KOPT-K1 (cell line): ENCODE measurements around the gene PDZK1IP1.
A peak's percentile ranks its signal among the peaks of the same experiment; 100 is the strongest.

Experiments used
- H3K27ac ChIP-seq: fragments of 200-600 bp; sonication (generic); 2 replicates; pipeline ENCODE4 v1.5.1; 2016; ENCODE audit warnings: antibody characterized with exemption, mild to moderate bottlenecking, low read depth, low read length; ENCODE audit not compliant: poor library complexity, severe bottlenecking
- H3K36me3 ChIP-seq: fragments of 200-600 bp; sonication (generic); 2 replicates; pipeline ENCODE4 v1.5.1; 2017; ENCODE audit warnings: antibody characterized with exemption, mild to moderate bottlenecking, low read length, moderate library complexity; ENCODE audit not compliant: insufficient read depth
- H3K9me3 ChIP-seq: fragments of 200-600 bp; sonication (generic); 2 replicates; pipeline ENCODE4 v1.5.1; 2017; ENCODE audit warnings: antibody characterized with exemption, low read length, mild to moderate bottlenecking; ENCODE audit not compliant: insufficient read depth, poor library complexity, severe bottlenecking

PDZK1IP1 gene, protein sequence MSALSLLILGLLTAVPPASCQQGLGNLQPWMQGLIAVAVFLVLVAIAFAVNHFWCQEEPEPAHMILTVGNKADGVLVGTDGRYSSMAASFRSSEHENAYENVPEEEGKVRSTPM

DNA sequence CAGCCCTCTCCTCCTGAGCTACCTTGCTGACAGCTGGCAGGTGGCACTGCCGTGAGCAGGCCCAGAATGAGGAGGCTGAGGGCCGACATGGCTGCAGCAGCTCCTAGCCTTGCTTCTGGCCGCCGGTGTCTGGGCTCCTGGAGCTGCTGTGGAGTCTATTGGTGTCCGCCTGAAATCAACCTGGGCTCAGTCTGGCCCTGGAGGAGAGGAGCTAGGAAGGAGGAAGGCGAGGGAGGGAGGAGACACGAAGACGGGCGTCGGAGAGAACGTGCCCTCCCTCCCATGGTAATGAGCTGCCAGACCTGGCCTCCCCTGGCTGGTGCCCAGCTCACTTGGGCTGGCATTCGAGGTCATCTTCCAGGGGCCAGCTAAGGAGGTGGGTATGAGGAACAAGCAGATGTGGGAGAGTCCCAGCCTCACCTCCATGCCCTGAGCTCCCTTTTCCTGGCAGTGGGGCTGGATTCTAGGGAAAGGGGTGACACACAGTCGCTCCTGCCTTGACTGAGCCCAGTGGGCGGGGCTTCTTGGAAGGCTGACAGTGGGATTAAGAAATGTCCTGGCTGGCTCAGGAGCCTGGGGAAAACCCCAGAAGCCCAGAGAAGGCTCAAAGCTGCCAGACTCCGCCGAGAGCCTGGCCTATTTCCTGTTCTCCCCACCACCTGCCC is at the start of gene PDZK1IP1:
TSS of gene PDZK1IP1 (minus strand) at position 193 of the 665 bp plus-strand sequence. CDS start at position 89, 104 bp downstream.
- no peaks in the 10 kb centered on the region for H3K36me3 ChIP-seq
- no peaks in the 10 kb centered on the region for H3K9me3 ChIP-seq
- H3K27ac ChIP-seq: no peak within 1 kb of the TSS

DNA sequence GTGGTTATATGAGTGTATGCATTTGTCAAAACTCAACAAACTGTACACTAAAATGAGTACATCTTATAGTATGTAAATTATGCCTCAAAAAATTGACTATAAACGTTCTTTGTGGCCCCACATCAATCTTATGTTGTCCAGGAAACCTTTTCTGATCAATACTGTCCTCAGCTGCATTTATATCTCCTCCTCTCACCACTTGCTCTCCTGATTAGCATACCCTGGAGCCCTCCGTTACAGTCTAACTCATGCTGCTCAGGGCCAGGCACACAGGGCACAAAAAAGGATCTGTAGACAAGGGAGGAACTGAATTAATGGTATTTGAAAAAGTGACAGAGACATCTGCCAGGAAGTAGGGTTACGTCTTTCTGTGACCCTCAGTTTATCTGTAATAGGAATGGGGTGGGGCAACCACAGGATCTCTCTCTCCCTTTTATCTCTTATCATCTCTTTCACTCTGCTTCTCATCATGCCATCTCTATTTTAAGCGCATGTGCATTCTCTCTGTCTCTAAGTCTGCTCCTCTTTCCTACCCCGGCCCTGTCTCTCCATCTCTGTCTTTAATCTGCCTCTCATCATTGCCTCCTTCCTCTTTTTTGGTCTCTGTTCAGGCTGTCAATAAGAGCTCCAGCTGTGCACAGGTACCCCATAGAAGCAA is 49.2 kb upstream of the PDZK1IP1 start:
- no peaks in the 10 kb centered on the region for H3K9me3 ChIP-seq
- H3K27ac ChIP-seq: peak overlapping the region; percentile 12
- H3K36me3 ChIP-seq: no peaks in the 10 kb centered on the region

DNA sequence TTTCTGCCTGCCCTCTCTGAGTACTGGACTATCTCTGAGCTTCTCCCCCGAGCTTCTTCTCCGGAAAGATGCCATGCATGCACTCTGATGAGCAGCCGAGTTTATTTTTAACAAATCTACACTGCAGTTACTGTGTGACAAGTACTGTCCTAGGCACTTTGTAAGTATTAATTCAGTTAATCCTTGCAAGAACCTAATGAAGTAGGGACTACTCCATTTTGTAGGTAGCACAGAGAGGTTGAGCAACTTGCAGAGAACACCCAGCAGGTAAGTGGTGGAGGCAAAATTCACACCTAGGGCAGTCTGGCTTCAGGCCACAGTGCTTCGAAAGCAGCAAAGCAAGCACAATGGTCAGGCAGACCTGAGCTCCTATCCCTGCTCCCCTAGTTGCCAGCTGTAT is 46.0 kb upstream of the PDZK1IP1 start:
- Histone ChIP-seq H3K9me3 (peaks cover 5% of the 10 kb centered on the region), H3K36me3 (no peaks in the 10 kb centered on the region), H3K27ac (no peak overlapping the region)

DNA sequence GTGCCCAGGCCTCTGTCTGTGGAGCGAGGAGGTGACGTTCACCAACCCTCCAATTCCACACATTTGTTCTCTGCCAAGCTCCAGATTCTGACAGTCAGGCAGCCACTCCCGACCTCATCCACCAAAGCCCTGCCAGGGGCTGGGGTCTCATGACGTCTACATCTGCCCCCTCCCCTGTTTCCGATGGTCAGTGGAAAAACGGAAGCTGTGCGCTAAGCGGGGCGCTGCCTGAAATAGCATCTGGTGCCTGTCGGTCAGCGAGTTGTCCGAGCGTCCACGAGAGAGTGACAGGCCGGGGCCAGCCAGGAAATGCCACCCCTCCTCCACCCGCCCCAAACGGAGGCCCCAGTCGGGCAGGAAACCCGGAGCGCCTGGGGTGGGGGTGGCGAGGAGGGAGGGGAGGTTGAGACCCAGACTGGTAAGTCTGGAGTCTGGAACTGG is 45.4 kb upstream of the PDZK1IP1 start:
- no peaks in the 10 kb centered on the region for H3K36me3 ChIP-seq
- H3K9me3 ChIP-seq: peaks cover 5% of the 10 kb centered on the region
- no peak overlapping the region for H3K27ac ChIP-seq

DNA sequence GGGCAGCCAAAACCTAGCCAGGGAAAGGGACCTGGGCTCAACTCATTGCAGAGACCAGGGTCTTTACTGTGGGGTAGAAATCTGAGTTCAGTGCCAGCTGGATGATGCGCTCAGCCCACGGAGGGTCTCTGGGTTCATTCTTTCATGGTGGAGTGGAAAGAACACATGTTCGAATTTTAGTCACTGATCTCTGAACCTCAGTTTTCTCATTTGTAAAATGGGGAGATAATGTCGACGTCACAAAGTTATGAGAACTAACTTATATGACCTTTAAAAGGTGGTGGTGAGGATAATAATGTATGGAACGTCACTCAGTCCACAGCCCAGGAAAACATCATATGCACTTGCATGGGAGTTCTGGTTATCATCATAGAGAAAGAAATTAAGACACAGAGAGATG is 43.4 kb upstream of the PDZK1IP1 start:
- peaks cover 5% of the 10 kb centered on the region for H3K9me3 ChIP-seq

DNA sequence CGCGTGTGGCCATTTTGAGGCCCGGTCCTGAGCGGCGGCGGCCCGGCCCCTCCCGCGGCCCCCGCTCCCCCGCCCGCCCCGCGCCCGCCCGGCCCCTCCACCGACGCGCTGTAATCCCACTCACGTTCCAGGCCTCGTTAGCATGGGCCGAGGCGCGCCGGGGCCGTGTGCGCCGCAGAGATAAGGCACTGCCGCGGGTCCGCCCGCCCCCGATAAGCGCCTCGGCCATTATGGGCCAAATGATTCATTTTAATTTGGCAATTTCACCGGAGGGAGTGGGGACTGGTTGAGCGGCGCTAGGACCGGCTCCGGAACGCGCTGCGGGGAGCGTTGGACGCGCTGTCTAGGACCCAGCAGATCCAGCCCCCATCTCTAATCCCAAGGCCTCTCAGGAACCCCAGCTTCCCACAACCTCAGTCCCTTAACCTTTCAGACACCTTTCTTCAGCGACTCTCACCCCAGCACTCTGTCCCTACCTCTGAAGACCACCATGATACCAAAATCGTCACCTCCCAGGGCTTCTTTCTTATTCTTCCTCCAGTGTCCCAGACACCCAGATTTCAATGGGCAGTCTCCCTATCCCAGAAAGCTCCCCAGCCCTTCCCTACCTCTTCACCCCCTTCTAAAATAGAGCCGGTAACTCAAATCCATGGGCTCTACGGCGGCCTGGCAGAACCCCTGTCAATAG is 42.5 kb upstream of the PDZK1IP1 start, which contains the start of gene TAL1:
TSS of gene TAL1 (minus strand) at position 39 of the 688 bp plus-strand sequence. CDS start 6,337 bp downstream, outside the sequence.
- Histone ChIP-seq H3K27ac (peak within 1 kb of the TSS; percentile 72), H3K36me3 (no peaks in the 10 kb centered on the region), H3K9me3 (peaks cover 5% of the 10 kb centered on the region)

More for the DNA sequence above, 43.4 kb upstream of the PDZK1IP1 start:
- no peak overlapping the region for H3K27ac ChIP-seq
- no peaks in the 10 kb centered on the region for H3K36me3 ChIP-seq

DNA sequence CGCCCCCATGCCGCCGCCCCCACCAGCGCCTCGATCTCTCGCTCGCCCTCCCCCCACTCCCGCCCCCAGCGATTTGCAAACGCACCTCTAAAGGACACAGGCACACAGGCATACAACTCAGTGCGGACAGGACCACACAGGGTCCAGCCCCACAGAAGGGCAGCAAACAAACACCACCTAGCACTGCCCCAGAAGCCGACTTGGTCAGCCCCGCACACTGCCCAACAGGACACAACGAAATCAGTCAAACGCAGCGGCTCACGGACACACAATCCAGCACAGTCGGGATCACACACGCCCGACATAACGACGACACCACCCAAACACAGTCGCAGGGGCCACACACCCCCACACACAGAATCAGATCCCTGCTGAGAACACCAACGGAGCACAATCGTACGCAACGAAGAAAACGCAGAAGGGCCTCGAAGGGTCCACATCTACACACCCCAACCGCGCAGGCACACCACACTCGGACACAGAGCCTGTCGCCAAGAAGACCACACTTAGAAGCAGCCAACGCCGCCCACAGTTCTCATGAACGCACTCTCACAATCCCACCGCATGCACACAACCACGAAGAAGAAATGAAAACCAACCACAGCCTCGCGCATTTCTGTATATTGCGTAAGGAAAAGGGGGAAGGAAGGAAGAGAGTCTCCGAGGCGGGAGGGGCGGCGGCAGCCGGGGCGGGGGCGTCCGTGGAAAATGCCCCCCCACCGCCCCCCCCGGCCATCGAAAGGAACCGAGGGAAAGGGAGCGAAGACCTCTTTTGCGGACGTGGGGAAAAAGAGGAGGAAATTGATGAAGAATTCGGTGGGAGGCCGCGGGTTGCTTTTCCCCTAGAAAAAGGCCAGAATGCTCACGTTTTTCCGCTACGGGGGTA is 41.7 kb upstream of the PDZK1IP1 start:
- H3K27ac ChIP-seq: peak overlapping the region; percentile 72
- peaks cover 5% of the 10 kb centered on the region for H3K9me3 ChIP-seq
- no peaks in the 10 kb centered on the region for H3K36me3 ChIP-seq

DNA sequence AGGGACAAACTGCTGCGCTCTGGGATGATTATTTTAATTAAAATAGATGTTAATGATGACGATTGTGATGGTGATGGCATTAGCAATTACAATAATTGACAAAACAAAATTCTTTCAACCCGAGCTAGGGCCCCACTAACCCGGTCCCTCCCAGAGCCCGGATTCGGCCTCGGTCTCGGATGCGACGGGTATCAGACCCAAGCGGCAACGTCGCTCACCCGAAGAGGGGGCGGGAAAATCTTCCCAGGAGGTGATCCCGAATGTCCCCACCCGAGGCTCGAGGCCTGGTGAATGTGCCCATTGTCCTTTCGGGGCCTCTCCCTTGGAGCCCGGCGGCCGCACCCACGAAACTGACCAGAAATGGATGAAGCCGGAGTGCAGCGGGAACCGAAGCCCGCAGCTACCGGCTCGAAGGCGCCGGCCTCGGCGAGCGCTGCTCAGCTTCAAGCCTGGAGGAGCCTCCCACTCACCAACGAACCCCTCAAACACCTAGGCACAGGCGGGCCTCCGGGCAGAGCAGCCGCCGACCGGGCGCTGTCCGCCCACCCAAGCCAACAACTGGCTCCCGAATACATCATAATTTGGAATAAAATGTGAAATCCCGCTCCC is 41.0 kb upstream of the PDZK1IP1 start:
- H3K27ac ChIP-seq: peak overlapping the region; percentile 72
- H3K9me3 ChIP-seq: peaks cover 5% of the 10 kb centered on the region
- H3K36me3 ChIP-seq: no peaks in the 10 kb centered on the region

DNA sequence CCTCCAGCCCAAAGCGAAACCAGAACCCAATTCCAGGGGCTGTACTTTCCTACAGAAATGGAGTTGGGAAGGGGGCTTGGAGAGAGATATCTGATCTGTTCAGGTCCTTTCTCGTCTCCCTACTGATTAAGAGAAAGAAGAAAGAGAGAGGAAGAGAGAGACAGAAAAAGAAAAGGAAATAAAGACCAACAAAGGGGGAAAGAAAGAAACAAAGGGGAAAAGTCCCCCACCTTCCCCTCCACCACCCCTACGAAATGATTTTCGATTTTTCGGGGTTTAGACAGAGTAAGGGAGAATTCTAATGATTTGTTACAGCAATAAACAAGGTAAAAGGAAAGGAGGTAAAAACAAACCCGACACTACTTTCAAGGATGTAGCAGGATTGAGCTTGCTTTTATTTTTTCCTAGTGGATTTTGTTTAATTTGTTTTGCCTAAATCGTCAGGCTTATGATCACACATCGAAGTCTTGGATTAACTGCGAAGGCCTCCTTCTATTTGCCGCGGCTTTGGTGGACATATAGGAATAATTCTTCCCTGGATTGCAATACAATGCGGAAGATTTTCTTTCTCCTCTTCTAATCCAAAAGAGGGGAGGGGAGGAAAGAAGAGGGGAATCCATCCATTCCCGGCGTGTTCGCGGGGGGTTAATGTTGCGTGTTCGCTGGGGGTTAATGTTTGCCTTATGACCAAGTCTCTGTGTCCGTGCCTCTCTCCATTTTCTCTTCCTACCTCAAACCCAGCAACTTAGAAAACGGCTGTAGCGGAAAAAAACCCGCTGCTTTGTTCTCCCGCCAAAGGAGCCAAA is 40.3 kb upstream of the PDZK1IP1 start:
- peaks cover 5% of the 10 kb centered on the region for H3K9me3 ChIP-seq
- H3K27ac ChIP-seq: peak overlapping the region; percentile 72
- no peaks in the 10 kb centered on the region for H3K36me3 ChIP-seq

DNA sequence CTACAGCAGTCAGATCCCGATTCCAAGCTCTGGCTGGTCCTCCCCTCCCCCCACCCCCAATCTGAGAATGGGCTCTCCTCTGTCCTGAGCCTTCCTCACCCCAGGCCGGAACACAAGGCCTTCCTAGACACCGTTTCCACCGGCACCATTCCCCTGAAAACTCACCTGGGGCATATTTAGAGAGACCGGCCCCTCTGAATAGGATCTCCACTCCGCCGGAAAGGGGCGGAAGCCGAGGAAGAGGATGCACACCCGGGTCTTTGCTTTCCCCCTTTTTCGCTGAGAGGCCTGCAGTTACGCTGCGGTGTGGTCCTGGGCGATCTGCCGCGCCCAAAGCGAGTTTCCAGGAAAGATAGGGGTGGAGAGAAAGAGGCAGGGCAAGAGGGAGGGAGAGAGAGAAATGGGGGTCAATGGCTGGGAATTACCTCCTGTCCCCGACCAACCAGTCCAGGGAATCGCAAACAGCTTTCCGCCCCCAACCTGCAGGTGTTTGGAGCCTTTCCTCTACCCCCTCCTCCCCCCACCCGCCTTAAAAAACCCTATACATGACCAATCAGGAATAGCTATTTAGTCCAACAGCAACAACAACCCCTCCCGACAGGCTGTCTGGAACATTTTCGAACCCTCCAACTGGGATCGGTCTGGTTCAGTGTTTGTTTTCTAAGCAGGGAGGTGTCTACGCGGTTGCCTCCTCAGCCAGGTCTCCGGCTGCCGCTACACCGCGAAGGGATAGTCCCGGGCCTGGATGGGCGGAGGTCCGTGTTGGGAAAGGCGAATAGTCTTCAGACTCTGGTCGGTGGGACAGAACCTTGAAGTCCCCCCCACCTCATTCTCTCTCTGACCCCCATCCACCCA is 39.4 kb upstream of the PDZK1IP1 start:
- Histone ChIP-seq H3K36me3 (no peaks in the 10 kb centered on the region), H3K9me3 (peaks cover 5% of the 10 kb centered on the region), H3K27ac (peak overlapping the region; percentile 72)

DNA sequence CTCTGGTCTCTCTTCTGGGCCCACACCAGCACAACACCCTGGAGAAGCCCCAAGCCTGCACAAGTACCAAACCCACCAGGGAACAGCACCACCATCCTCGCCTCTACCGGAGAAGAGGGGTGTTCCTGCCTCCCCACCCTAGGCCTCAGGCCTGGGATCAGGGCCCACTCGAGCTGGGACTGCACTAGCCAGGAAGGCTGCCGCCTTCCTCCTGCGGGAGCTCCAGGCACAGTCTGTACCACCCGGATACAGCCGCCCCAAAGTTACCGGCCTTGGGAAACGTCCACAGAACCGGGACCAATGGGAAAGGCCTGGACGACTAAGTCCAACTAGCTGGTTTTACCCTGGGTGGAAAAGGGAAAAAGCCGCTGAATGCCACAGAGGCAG is 38.8 kb upstream of the PDZK1IP1 start:
- no peak overlapping the region for H3K27ac ChIP-seq
- peaks cover 5% of the 10 kb centered on the region for H3K9me3 ChIP-seq
- no peaks in the 10 kb centered on the region for H3K36me3 ChIP-seq

DNA sequence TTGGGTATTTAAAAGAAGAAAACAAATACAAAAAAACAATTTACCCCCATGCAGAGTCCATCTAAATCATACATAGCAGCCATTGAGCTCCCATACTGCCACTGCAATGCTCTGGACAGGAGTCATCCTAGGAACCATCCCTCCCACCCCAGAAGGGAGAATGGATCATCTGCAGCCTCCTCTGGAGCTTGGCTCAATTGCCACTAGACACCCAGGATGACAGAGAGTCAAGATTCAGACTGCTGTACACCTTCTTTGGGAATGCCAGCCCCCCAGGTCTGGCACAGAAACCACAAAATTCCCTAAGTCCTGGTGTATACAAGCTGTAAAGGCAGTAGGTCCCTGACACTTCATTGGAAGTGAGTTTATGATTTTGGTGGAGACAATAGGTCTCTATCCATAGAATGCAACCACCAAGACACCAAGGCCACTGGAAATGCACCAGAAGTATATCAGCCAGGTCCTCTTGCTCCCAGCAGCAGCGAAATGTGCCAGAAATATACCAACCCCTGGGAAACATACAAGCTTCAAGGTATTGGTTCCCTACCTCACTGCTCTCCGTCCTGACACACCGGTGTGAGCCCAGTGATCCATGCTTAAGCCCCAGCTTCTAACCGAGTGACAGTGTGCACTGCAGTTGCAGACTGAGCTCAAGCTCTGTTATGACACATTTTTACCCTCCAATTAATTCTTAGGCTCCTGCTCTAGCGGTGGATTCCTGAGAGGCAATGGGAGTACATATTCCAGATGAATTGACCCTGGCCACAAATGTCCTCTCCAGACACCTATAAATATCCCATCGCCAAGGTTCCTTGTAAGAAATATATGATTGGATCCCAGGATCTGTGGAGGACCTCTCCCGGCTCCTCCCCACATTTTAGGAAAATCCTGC is 37.8 kb upstream of the PDZK1IP1 start:
- no peak overlapping the region for H3K27ac ChIP-seq

More for the DNA sequence above, 37.8 kb upstream of the PDZK1IP1 start:
- no peaks in the 10 kb centered on the region for H3K36me3 ChIP-seq
- H3K9me3 ChIP-seq: peaks cover 5% of the 10 kb centered on the region
